ENCODE results near the gene CADM4.
A peak's percentile ranks its signal among the peaks of the same experiment; 100 is the strongest.

CADM4 gene

DNA sequence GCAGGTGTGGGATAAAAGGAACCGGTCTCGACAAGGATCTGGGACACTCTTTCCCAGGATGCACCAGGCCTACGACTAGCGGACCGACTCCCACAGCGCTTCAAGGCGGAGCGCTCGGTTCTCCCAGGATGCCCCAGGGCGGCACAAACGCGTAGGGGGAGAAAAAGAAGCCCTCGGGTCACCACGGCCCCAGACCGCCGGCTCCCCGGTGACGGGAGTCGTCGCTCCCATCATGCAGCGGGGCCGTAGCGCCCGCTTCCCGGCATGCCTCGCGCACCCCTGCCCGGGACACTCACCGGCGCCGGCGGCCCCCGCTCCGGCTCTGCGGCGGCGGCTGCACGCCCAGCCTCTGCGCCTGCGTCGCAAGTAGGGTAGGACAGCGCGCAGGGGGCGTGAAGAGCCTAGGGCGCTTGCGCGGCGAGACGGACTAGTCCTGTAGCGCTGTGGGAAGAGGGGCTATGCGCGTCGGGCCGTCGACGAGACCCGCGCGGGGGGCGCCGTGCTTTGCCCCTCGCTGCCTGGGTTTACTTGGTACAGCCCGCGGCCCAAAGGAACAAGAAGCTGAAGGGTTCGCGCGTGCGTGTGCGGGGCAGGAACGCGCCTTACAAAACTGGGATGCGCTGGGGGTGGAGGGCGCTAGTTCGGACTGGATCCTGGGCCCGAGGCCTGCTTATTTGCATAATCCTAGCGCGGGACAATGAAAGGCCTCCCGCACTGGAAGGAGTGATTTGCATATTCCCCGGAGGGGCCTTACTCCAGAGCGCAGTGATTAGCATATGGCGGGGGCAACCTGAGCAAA lies 20.2 kb downstream of the CADM4 start, which contains the start of gene ZNF428:
Gene ZNF428 (minus strand): TSS at position 368 of the 799 bp plus-strand sequence. CDS start 5,325 bp downstream, outside the sequence.
- H2AFZ ChIP-seq (ENCODE audit: insufficient read depth, low read length, poor library complexity): peak within 1 kb of the TSS; percentile 62
- H3K14ac ChIP-seq (ENCODE audit: low read length): peak within 1 kb of the TSS; percentile 93
- H4K12ac ChIP-seq (ENCODE audit: low read depth, low read length): peak within 1 kb of the TSS; percentile 75
- H3K79me1 ChIP-seq (ENCODE audit: low read length): peaks cover 15% of the 10 kb centered on the region
- H3K9ac ChIP-seq (ENCODE audit: low read length): peak within 1 kb of the TSS; percentile 82
- peaks cover 9% of the 10 kb centered on the region for H3K79me2 ChIP-seq (ENCODE audit: control insufficient read depth, insufficient read depth, low read length, poor library complexity)
- H3K4ac ChIP-seq (ENCODE audit: low read depth, low read length): peak within 1 kb of the TSS; percentile 64
- peaks cover 4% of the 10 kb centered on the region for H3K9me3 ChIP-seq (ENCODE audit: insufficient read depth, low read depth, low read length)
- H3K4me3 ChIP-seq (ENCODE audit: low read depth, low read length): peak within 1 kb of the TSS; percentile 76
- peak within 1 kb of the TSS; percentile 78 for H3K27ac ChIP-seq (ENCODE audit: low read depth, low read length)
- H3K23ac ChIP-seq (ENCODE audit: low read length): no peak within 1 kb of the TSS
- H2BK12ac ChIP-seq (ENCODE audit: low read length): no peak within 1 kb of the TSS
- H3K18ac ChIP-seq (ENCODE audit: low read length): peak within 1 kb of the TSS; percentile 88
- H3K4me2 ChIP-seq (ENCODE audit: low read length): peak within 1 kb of the TSS; percentile 60
- H2BK5ac ChIP-seq (ENCODE audit: low read depth, low read length, poor library complexity): peak within 1 kb of the TSS; percentile 90
- peak within 1 kb of the TSS; percentile 99 for H4K8ac ChIP-seq (ENCODE audit: low read depth, low read length)
- H3K4me1 ChIP-seq (ENCODE audit: control insufficient read depth in 1 of 2, insufficient read depth in 2 of 2, low read length in 2 of 2): peaks cover 7 to 9% of the 10 kb centered on the region in 2 experiments
- no peaks in the 10 kb centered on the region for H3K36me3 ChIP-seq (ENCODE audit: control insufficient read depth in 1 of 2, insufficient read depth in 2 of 2, low read length in 2 of 2)
- DNase-seq: peak; percentile 80 to 85
- WGBS (ENCODE audit: extremely low coverage, insufficient coverage, insufficient read length): no CpG with 5 or more reads among the region's 81 CpGs
- H2BK120ac ChIP-seq (ENCODE audit: insufficient read depth, low read length, poor library complexity): peak within 1 kb of the TSS; percentile 77
- H3K27me3 ChIP-seq (ENCODE audit: insufficient read depth, low read length): no peaks in the 10 kb centered on the region
- H4K91ac ChIP-seq (ENCODE audit: low read depth, low read length): peak within 1 kb of the TSS; percentile 87
- peak within 1 kb of the TSS; percentile 73 for H2AK5ac ChIP-seq (ENCODE audit: low read length)

GRCh38 chr19:43618921-43619261 lies 20.8 kb downstream of the CADM4 start:
- H2AFZ ChIP-seq (ENCODE audit: insufficient read depth, low read length, poor library complexity): peak overlapping the region; percentile 62
- H3K9ac ChIP-seq (ENCODE audit: low read length): peak overlapping the region; percentile 82
- peaks cover 3 to 4% of the 10 kb centered on the region in 2 experiments for H3K36me3 ChIP-seq (ENCODE audit: control insufficient read depth in 1 of 2, insufficient read depth in 2 of 2, low read length in 2 of 2)
- peaks cover 9% of the 10 kb centered on the region for H3K79me2 ChIP-seq (ENCODE audit: control insufficient read depth, insufficient read depth, low read length, poor library complexity)
- H2BK120ac ChIP-seq (ENCODE audit: insufficient read depth, low read length, poor library complexity): peak overlapping the region; percentile 48
- H2BK12ac ChIP-seq (ENCODE audit: low read length): no peak overlapping the region
- peak overlapping the region; percentile 64 for H3K4ac ChIP-seq (ENCODE audit: low read depth, low read length)
- peaks cover 15% of the 10 kb centered on the region for H3K79me1 ChIP-seq (ENCODE audit: low read length)
- H3K18ac ChIP-seq (ENCODE audit: low read length): peak overlapping the region; percentile 88
- DNase-seq: no peak
- H2AK5ac ChIP-seq (ENCODE audit: low read length): peak overlapping the region; percentile 73
- peak overlapping the region; percentile 93 for H3K14ac ChIP-seq (ENCODE audit: low read length)
- no peak overlapping the region for H3K23ac ChIP-seq (ENCODE audit: low read length)
- WGBS (ENCODE audit: extremely low coverage, insufficient coverage, insufficient read length): no CpG with 5 or more reads among the region's 14 CpGs
- H3K27ac ChIP-seq (ENCODE audit: low read depth, low read length): peak overlapping the region; percentile 78
- H3K9me3 ChIP-seq (ENCODE audit: insufficient read depth, low read depth, low read length): peaks cover 2% of the 10 kb centered on the region
- H4K8ac ChIP-seq (ENCODE audit: low read depth, low read length): peak overlapping the region; percentile 99
- peak overlapping the region; percentile 87 for H4K91ac ChIP-seq (ENCODE audit: low read depth, low read length)
- H2BK5ac ChIP-seq (ENCODE audit: low read depth, low read length, poor library complexity): peak overlapping the region; percentile 90
- H3K4me2 ChIP-seq (ENCODE audit: low read length): peak overlapping the region; percentile 60
- peaks cover 7 to 9% of the 10 kb centered on the region in 2 experiments for H3K4me1 ChIP-seq (ENCODE audit: control insufficient read depth in 1 of 2, insufficient read depth in 2 of 2, low read length in 2 of 2)
- H4K12ac ChIP-seq (ENCODE audit: low read depth, low read length): peak overlapping the region; percentile 75
- peak overlapping the region; percentile 76 for H3K4me3 ChIP-seq (ENCODE audit: low read depth, low read length)
- H3K27me3 ChIP-seq (ENCODE audit: insufficient read depth, low read length): no peaks in the 10 kb centered on the region

- no peak overlapping the region for H3K27ac ChIP-seq (ENCODE audit: low read depth, low read length)
- no peak overlapping the region for H4K91ac ChIP-seq (ENCODE audit: low read depth, low read length)
- WGBS (ENCODE audit: extremely low coverage, insufficient coverage, insufficient read length): no CpG with 5 or more reads among the region's 6 CpGs
Measured at GRCh38 chr19:43616954-43617353, 22.7 kb downstream of the CADM4 start.

GRCh38 chr19:43616306-43616705 lies 23.3 kb downstream of the CADM4 start:
- no CpG with 5 or more reads among the region's 1 CpG for WGBS (ENCODE audit: extremely low coverage, insufficient coverage, insufficient read length)
- no peaks in the 10 kb centered on the region for H3K27me3 ChIP-seq (ENCODE audit: insufficient read depth, low read length)
- no peak overlapping the region for H3K27ac ChIP-seq (ENCODE audit: low read depth, low read length)

More at GRCh38 chr19:43616954-43617353, 22.7 kb downstream of the CADM4 start:
- Histone ChIP-seq H3K36me3 (ENCODE audit: control insufficient read depth in 1 of 2, insufficient read depth in 2 of 2, low read length in 2 of 2) (peaks cover 22 to 23% of the 10 kb centered on the region in 2 experiments), H3K4ac (ENCODE audit: low read depth, low read length) (peak overlapping the region; percentile 33), H3K23ac (ENCODE audit: low read length) (no peak overlapping the region), H3K79me1 (ENCODE audit: low read length) (peaks cover 15% of the 10 kb centered on the region), H3K18ac (ENCODE audit: low read length) (no peak overlapping the region), H3K9ac (ENCODE audit: low read length) (no peak overlapping the region), H2AFZ (ENCODE audit: insufficient read depth, low read length, poor library complexity) (no peak overlapping the region), H3K9me3 (ENCODE audit: insufficient read depth, low read depth, low read length) (no peaks in the 10 kb centered on the region), H2BK5ac (ENCODE audit: low read depth, low read length, poor library complexity) (no peak overlapping the region), H4K12ac (ENCODE audit: low read depth, low read length) (no peak overlapping the region), H3K4me3 (ENCODE audit: low read depth, low read length) (no peak overlapping the region), H3K4me1 (ENCODE audit: control insufficient read depth in 1 of 2, insufficient read depth in 2 of 2, low read length in 2 of 2) (peaks cover 7 to 9% of the 10 kb centered on the region in 2 experiments), H3K4me2 (ENCODE audit: low read length) (no peak overlapping the region), H3K14ac (ENCODE audit: low read length) (no peak overlapping the region), H2AK5ac (ENCODE audit: low read length) (no peak overlapping the region), H2BK12ac (ENCODE audit: low read length) (no peak overlapping the region), H2BK120ac (ENCODE audit: insufficient read depth, low read length, poor library complexity) (no peak overlapping the region), H3K27me3 (ENCODE audit: insufficient read depth, low read length) (no peaks in the 10 kb centered on the region), H4K8ac (ENCODE audit: low read depth, low read length) (no peak overlapping the region), H3K79me2 (ENCODE audit: control insufficient read depth, insufficient read depth, low read length, poor library complexity) (peaks cover 9% of the 10 kb centered on the region)
- DNase-seq: no peak

More at GRCh38 chr19:43616306-43616705, 23.3 kb downstream of the CADM4 start:
- peaks cover 9% of the 10 kb centered on the region for H3K79me2 ChIP-seq (ENCODE audit: control insufficient read depth, insufficient read depth, low read length, poor library complexity)
- no peak overlapping the region for H2BK120ac ChIP-seq (ENCODE audit: insufficient read depth, low read length, poor library complexity)
- H4K12ac ChIP-seq (ENCODE audit: low read depth, low read length): no peak overlapping the region
- H3K9ac ChIP-seq (ENCODE audit: low read length): no peak overlapping the region
- H3K4me1 ChIP-seq (ENCODE audit: control insufficient read depth in 1 of 2, insufficient read depth in 2 of 2, low read length in 2 of 2): peaks cover 7 to 9% of the 10 kb centered on the region in 2 experiments
- no peak overlapping the region for H2BK12ac ChIP-seq (ENCODE audit: low read length)
- no peak overlapping the region for H3K4ac ChIP-seq (ENCODE audit: low read depth, low read length)
- no peak overlapping the region for H2AFZ ChIP-seq (ENCODE audit: insufficient read depth, low read length, poor library complexity)
- peaks cover 15% of the 10 kb centered on the region for H3K79me1 ChIP-seq (ENCODE audit: low read length)
- H3K14ac ChIP-seq (ENCODE audit: low read length): no peak overlapping the region
- no peak overlapping the region for H3K4me2 ChIP-seq (ENCODE audit: low read length)
- no peak overlapping the region for H4K91ac ChIP-seq (ENCODE audit: low read depth, low read length)
- H3K36me3 ChIP-seq (ENCODE audit: control insufficient read depth in 1 of 2, insufficient read depth in 2 of 2, low read length in 2 of 2): peaks cover 26 to 28% of the 10 kb centered on the region in 2 experiments
- H3K4me3 ChIP-seq (ENCODE audit: low read depth, low read length): no peak overlapping the region
- no peak overlapping the region for H2AK5ac ChIP-seq (ENCODE audit: low read length)
- no peak for DNase-seq
- no peaks in the 10 kb centered on the region for H3K9me3 ChIP-seq (ENCODE audit: insufficient read depth, low read depth, low read length)
- no peak overlapping the region for H4K8ac ChIP-seq (ENCODE audit: low read depth, low read length)
- H3K18ac ChIP-seq (ENCODE audit: low read length): no peak overlapping the region
- H2BK5ac ChIP-seq (ENCODE audit: low read depth, low read length, poor library complexity): no peak overlapping the region
- H3K23ac ChIP-seq (ENCODE audit: low read length): no peak overlapping the region

Data from trophoblast cell (in vitro differentiated cells and primary cell).